Neural crest cell (in vitro differentiated cells): ENCODE data around the gene ADD1. TPM values are rescaled to one million over a fixed set of nuclear protein-coding genes. Genes with fewer than 3 reads are reported as not detected.

Experiments
- DNase-seq: peaks from one replicate; pipeline ENCODE4 v3.0.0; 2021; ENCODE audit warnings: low read depth, mixed read lengths, low spot score
- H3K27ac Mint-ChIP-seq: one replicate; pipeline ENCODE4 v1.8.0; 2021; ENCODE audit warnings: mild to moderate bottlenecking, mixed read lengths; ENCODE audit not compliant: unreplicated experiment
- H3K27me3 Mint-ChIP-seq: 2 replicates; pipeline ENCODE4 v1.8.0; 2021; ENCODE audit warnings: low read depth, mild to moderate bottlenecking, mixed read lengths
- H3K36me3 Mint-ChIP-seq: 2 replicates; pipeline ENCODE4 v1.8.0; 2021; ENCODE audit warnings: low read depth, mild to moderate bottlenecking, mixed read lengths
- H3K4me1 Mint-ChIP-seq: 2 replicates; pipeline ENCODE4 v1.8.0; 2021; ENCODE audit warnings: mixed read lengths
- H3K4me3 Mint-ChIP-seq: one replicate; pipeline ENCODE4 v1.8.0; 2021; ENCODE audit warnings: mild to moderate bottlenecking, mixed read lengths
- H3K9me3 Mint-ChIP-seq: 2 replicates; pipeline ENCODE4 v1.8.0; 2021; ENCODE audit warnings: mixed read lengths
- CTCF ChIP-seq: fragments of 200-600 bp; sonication (generic); conservative IDR thresholded peaks from 2 replicates; pipeline ENCODE4 v1.5.0; 2021; ENCODE audit warnings: antibody characterized with exemption, mild to moderate bottlenecking
- total RNA-seq: library from RNA; stranded (reverse); gene quantifications from 2 replicates; pipeline ENCODE4 v1.2.1, GENCODE V29; 2021

Gene ADD1
- total RNA-seq, 1 donor from 2014 or later, result 230 TPM

GRCh38 chr4:2923668-2924173, 80.1 kb downstream of the ADD1 start:
- no peak for DNase-seq
- Mint-ChIP-seq H3K4me3 (no peak overlapping the region), H3K27ac (no peak overlapping the region), H3K9me3 (peaks cover 10% of the 10 kb centered on the region), H3K27me3 (no peaks in the 10 kb centered on the region), H3K4me1 (peaks cover 17% of the 10 kb centered on the region), H3K36me3 (peaks cover 35% of the 10 kb centered on the region)
- no peak for TF ChIP-seq CTCF

GRCh38 chr4:2924286-2924685, 80.6 kb downstream of the ADD1 start:
- Mint-ChIP-seq H3K27me3 (no peaks in the 10 kb centered on the region), H3K4me1 (peaks cover 17% of the 10 kb centered on the region), H3K36me3 (peaks cover 29% of the 10 kb centered on the region), H3K27ac (no peak overlapping the region), H3K9me3 (peaks cover 10% of the 10 kb centered on the region), H3K4me3 (no peak overlapping the region)
- TF ChIP-seq CTCF, result no peak
- DNase-seq, result no peak

GRCh38 chr4:2924765-2925301, 81.2 kb downstream of the ADD1 start:
- peaks cover 17% of the 10 kb centered on the region for H3K4me1 Mint-ChIP-seq
- no peak for DNase-seq
- H3K4me3 Mint-ChIP-seq, result no peak overlapping the region
- H3K9me3 Mint-ChIP-seq, result peaks cover 7% of the 10 kb centered on the region
- TF ChIP-seq CTCF, result no peak
- no peak overlapping the region for H3K27ac Mint-ChIP-seq
- peaks cover 23% of the 10 kb centered on the region for H3K36me3 Mint-ChIP-seq
- no peaks in the 10 kb centered on the region for H3K27me3 Mint-ChIP-seq

- no peaks in the 10 kb centered on the region for H3K27me3 Mint-ChIP-seq
- TF ChIP-seq CTCF, result no peak
- H3K36me3 Mint-ChIP-seq, result peaks cover 17% of the 10 kb centered on the region
- H3K9me3 Mint-ChIP-seq, result peaks cover 2% of the 10 kb centered on the region
- no peak overlapping the region for H3K27ac Mint-ChIP-seq
- DNase-seq, result no peak
- no peak overlapping the region for H3K4me3 Mint-ChIP-seq
- peaks cover 17% of the 10 kb centered on the region for H3K4me1 Mint-ChIP-seq
Observed at GRCh38 chr4:2925496-2925895, 81.9 kb downstream of the ADD1 start.

GRCh38 chr4:2925931-2926860, 82.6 kb downstream of the ADD1 start:
- Mint-ChIP-seq H3K9me3 (no peaks in the 10 kb centered on the region), H3K36me3 (peaks cover 12% of the 10 kb centered on the region), H3K4me3 (no peak overlapping the region), H3K4me1 (peaks cover 17% of the 10 kb centered on the region), H3K27ac (no peak overlapping the region), H3K27me3 (no peaks in the 10 kb centered on the region)
- TF ChIP-seq CTCF, result no peak
- DNase-seq, result no peak
